GM21786 (cell line): ENCODE data around the gene FAM219B.
A peak's percentile ranks its signal among the peaks of the same experiment; 100 is the strongest.
"Not testable (repeated sequence)": the region's sequence is repeated elsewhere in the genome, so short reads cannot be mapped to it uniquely, and the experiment has no call there.

Experiments
- ATAC-seq: cut with Tn5 transposase; IDR thresholded peaks from one replicate; pipeline ENCODE4 v1.9.1; 2021; ENCODE audit not compliant: unreplicated experiment

FAM219B gene

GRCh38 chr15:74904190-74904805, 2.4 kb downstream of the FAM219B start:
- no peak for ATAC-seq

GRCh38 chr15:74903676-74904075, 3.0 kb downstream of the FAM219B start:
- ATAC-seq, result no peak

GRCh38 chr15:74902295-74903075, 4.2 kb downstream of the FAM219B start:
- no peak for ATAC-seq

- no peak for ATAC-seq
These were observed 5.0 kb downstream of the FAM219B start for GRCh38 chr15:74901612-74902063.

GRCh38 chr15:74897300-74897701, 9.3 kb downstream of the FAM219B start:
- ATAC-seq, result no peak

GRCh38 chr15:74896316-74896715, 10.3 kb downstream of the FAM219B start:
- no peak for ATAC-seq

- no peak for ATAC-seq
These were observed 10.8 kb downstream of the FAM219B start for GRCh38 chr15:74895830-74896229.

- not testable (repeated sequence) for ATAC-seq
These were observed 12.3 kb downstream of the FAM219B start for GRCh38 chr15:74894383-74894782.

- no peak for ATAC-seq
These were observed 13.0 kb downstream of the FAM219B start for GRCh38 chr15:74893627-74894026.

GRCh38 chr15:74892931-74893330, 13.7 kb downstream of the FAM219B start:
- no peak for ATAC-seq

GRCh38 chr15:74892313-74892712, 14.3 kb downstream of the FAM219B start:
- no peak for ATAC-seq

- no peak for ATAC-seq
These were observed 15.2 kb downstream of the FAM219B start for GRCh38 chr15:74891469-74891868.

- no peak for ATAC-seq
These were observed 16.0 kb downstream of the FAM219B start for GRCh38 chr15:74890665-74890960.

- peak; percentile 87 for ATAC-seq
These were observed 16.6 kb downstream of the FAM219B start, which contains the start of gene MPI for GRCh38 chr15:74889883-74890664. TSS of gene MPI (plus strand) at chr15:74890042. CDS start at chr15:74890074, 32 bp downstream.

- ATAC-seq, result no peak
These were observed 17.2 kb downstream of the FAM219B start for GRCh38 chr15:74889390-74889882.

GRCh38 chr15:74888716-74889115, 17.9 kb downstream of the FAM219B start:
- ATAC-seq, result no peak

- not testable (repeated sequence) for ATAC-seq
These were observed 19.0 kb downstream of the FAM219B start for GRCh38 chr15:74887537-74888193.

GRCh38 chr15:74885461-74885860, 21.2 kb downstream of the FAM219B start:
- no peak for ATAC-seq

- no peak for ATAC-seq
These were observed 22.0 kb downstream of the FAM219B start for GRCh38 chr15:74884428-74885223.

GRCh38 chr15:74882528-74882927, 24.1 kb downstream of the FAM219B start:
- no peak for ATAC-seq
